ENCODE data around the gene PFN1.

Gene PFN1

DNA sequence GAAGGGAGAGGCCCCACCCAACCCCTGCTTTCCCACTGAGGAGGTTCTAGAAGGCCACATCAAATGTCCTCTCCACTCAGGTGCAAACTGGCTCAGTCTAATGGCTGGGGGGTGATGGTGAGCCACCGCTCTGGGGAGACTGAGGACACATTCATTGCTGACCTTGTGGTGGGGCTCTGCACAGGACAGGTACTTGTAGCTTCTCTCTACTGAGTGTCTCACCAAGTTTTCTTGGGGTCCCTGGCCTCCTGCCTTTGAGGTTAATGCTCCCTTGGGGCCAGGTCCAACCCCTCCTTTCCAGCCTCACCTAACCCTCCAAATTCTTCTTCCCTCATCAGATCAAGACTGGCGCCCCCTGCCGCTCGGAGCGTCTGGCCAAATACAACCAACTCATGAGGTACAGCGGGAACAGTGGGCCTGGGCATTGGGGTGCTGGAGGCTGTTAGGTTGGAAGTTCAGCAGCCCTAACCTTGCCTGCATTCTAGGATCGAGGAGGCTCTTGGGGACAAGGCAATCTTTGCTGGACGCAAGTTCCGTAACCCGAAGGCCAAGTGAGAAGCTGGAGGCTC lies 8.2 kb upstream of the PFN1 start:
- TF ChIP-seq, protein P1, sequence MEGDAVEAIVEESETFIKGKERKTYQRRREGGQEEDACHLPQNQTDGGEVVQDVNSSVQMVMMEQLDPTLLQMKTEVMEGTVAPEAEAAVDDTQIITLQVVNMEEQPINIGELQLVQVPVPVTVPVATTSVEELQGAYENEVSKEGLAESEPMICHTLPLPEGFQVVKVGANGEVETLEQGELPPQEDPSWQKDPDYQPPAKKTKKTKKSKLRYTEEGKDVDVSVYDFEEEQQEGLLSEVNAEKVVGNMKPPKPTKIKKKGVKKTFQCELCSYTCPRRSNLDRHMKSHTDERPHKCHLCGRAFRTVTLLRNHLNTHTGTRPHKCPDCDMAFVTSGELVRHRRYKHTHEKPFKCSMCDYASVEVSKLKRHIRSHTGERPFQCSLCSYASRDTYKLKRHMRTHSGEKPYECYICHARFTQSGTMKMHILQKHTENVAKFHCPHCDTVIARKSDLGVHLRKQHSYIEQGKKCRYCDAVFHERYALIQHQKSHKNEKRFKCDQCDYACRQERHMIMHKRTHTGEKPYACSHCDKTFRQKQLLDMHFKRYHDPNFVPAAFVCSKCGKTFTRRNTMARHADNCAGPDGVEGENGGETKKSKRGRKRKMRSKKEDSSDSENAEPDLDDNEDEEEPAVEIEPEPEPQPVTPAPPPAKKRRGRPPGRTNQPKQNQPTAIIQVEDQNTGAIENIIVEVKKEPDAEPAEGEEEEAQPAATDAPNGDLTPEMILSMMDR (conservative IDR thresholded peaks at IDR 0.05; ENCODE audit: low read depth, low read length): peak; percentile 45
- DNase-seq (ENCODE audit: low read depth): no peak
- no peak overlapping the region for H3K4me3 ChIP-seq (ENCODE audit: low read depth, low read length)

DNA sequence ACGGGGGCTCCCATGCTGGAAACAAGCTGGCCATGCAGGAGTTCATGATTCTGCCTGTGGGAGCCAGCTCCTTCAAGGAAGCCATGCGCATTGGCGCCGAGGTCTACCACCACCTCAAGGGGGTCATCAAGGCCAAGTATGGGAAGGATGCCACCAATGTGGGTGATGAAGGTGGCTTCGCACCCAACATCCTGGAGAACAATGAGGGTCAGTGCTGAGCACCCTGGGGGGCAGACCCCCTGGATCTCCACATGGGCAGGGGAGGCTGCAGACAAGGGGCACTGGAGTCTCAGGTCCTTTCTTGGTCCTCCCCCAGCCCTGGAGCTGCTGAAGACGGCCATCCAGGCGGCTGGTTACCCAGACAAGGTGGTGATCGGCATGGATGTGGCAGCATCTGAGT lies 6.8 kb upstream of the PFN1 start:
- no peak overlapping the region for H3K4me3 ChIP-seq (ENCODE audit: low read depth, low read length)
- TF ChIP-seq, protein P1 (conservative IDR thresholded peaks at IDR 0.05; ENCODE audit: low read depth, low read length): no peak
- no peak for DNase-seq (ENCODE audit: low read depth)

DNA sequence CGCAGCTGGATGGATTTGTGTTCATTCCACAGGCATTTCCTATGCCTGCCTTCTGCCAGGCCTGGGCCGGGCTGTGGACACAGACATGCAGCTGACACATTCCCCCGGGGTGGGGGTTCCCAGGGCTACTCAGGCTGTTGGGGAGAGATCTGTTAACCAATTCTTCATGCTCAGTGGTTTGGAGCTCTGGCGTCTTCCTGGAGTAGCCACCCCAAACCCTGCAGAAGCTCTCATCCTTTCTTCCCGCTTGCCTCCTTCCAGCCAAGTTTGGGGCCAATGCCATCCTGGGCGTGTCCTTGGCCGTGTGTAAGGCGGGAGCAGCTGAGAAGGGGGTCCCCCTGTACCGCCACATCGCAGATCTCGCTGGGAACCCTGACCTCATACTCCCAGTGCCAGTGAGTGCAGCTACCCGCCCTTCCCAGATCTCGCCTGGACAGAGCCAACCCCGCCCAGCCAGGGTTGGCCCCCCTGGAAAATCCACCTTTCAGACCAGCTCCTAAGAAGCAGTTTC lies 5.2 kb upstream of the PFN1 start:
- TF ChIP-seq, protein P1 (conservative IDR thresholded peaks at IDR 0.05; ENCODE audit: low read depth, low read length): no peak
- peak; percentile 62 for DNase-seq (ENCODE audit: low read depth)
- H3K4me3 ChIP-seq (ENCODE audit: low read depth, low read length): no peak overlapping the region

DNA sequence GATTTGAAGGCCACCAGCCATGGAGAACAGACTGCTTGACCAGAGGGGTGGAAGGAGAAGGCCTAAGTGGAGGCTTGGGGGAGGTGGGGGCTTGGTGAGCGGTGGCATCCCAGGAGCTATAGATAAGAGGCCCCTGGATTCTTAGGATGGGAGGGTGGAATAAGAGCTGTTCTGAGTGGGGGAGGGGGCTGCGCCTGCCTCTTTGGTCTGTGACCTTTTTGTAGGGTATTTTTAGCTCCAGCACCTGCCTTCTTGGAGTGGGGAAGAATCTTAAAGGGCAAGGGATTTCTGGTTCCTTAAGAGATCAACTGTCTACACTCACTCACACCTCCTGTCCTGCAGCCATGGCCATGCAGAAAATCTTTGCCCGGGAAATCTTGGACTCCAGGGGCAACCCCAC lies 3.2 kb upstream of the PFN1 start:
- TF ChIP-seq, protein P1 (conservative IDR thresholded peaks at IDR 0.05; ENCODE audit: low read depth, low read length): no peak
- H3K4me3 ChIP-seq (ENCODE audit: low read depth, low read length): no peak overlapping the region
- DNase-seq (ENCODE audit: low read depth): no peak

DNA sequence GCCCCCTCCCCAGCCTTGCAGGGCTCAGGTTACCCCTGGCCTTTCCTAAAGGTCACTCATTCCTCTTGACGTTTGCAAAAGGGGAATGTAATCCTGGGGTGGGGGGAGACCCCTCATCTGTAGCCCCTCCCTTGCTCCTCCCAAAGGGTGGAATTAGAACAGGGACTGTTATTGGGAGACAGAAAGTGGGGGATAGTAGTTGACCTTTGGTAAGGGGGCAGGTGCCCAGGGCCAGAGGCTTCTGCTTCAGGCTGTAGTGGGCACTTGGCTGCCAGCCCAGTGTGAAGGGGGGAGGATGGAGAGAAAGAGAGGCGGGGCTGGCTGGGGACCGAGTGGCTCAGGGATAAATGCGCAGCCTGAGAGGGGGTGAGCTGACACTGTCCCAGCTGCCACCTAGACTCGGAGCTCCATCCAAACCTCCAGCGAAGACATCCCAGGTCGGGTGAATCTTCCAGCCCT lies 2.4 kb upstream of the PFN1 start, which contains the start of gene ENO3:
Gene ENO3 (plus strand): TSS at position 374 of the 459 bp plus-strand sequence. CDS start 711 bp downstream, outside the sequence.
- no peak for DNase-seq (ENCODE audit: low read depth)
- TF ChIP-seq, protein P1 (conservative IDR thresholded peaks at IDR 0.05; ENCODE audit: low read depth, low read length): no peak
- peak within 1 kb of the TSS; percentile 45 for H3K4me3 ChIP-seq (ENCODE audit: low read depth, low read length)

DNA sequence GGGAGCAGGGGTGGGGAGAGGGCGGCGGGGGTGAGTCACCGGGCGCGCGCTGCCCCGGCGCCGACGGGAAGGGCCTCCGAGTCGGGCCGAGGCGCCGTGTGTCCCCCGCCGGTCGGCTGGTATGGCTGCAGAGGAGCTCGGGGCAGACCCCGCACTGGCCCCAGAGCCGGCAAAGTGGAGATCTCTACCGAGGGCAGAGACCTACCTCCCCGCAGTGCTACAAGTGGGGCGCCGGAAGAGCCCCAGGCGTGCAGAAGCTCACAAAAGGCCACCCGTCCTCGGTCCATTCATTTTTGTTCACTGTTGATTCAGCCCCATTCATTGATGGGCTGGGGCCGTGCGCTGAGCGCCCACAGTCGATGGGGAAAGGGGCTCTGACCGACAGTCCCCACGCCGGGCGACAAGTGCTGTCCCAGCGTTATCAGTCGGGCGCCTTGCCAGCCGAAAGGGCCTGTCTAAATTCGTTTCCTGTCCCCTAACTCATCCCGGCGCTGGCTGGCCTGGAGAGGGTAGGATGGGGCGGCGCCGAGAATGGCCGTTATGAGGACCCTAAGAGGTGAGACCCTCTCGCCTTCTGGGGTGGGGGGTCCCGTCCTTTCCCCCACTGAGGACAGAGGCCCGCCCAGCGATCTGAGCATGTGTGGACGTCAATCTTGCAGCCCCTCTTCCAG lies 1.9 kb upstream of the PFN1 start:
- TF ChIP-seq, protein P1 (conservative IDR thresholded peaks at IDR 0.05; ENCODE audit: low read depth, low read length): no peak
- no peak for DNase-seq (ENCODE audit: low read depth)

More for the DNA sequence above, 1.9 kb upstream of the PFN1 start:
- H3K4me3 ChIP-seq (ENCODE audit: low read depth, low read length): peak overlapping the region; percentile 45

Measured in choroid plexus epithelial cell (primary cell).